ENCODE measurements around the gene OTOG. TPM values are rescaled to one million over a fixed set of nuclear protein-coding genes. Genes with fewer than 3 reads are reported as not detected.

The OTOG gene
- total and polyA plus RNA-seq, 3 experiments from 2014 or later: not detected

- Histone ChIP-seq H3K4me3 (ENCODE audit: low read length) (no peak overlapping the region), H3K36me3 (ENCODE audit: insufficient read depth, low read length) (no peaks in the 10 kb centered on the region), H3K27ac (ENCODE audit: low read depth, low read length) (no peak overlapping the region), H3K9me3 (ENCODE audit: low read length) (no peaks in the 10 kb centered on the region), H3K27me3 (ENCODE audit: insufficient read depth, low read length, poor library complexity, severe bottlenecking) (no peaks in the 10 kb centered on the region), H3K4me1 (ENCODE audit: insufficient read depth, low read length) (no peaks in the 10 kb centered on the region)
- peaks cover 3 to 13% of the 10 kb centered on the region in 2 donors for H3K27me3 Mint-ChIP-seq
- H3K4me3 Mint-ChIP-seq: no peak overlapping the region
- H3K4me1 Mint-ChIP-seq: no peaks in the 10 kb centered on the region
- H3K36me3 Mint-ChIP-seq: no peaks in the 10 kb centered on the region
- DNase-seq: no peak
- CTCF ChIA-PET: interaction anchor here (1.2 to 2.4 kb wide), 3 partner anchors 108 to 145 kb away, joined by 3 to 13 read pairs (median 8); no protein-coding TSS in a partner anchor
- peak overlapping the region in 1 of 8 donors; percentile 47 for H3K27ac Mint-ChIP-seq
- no peaks in the 10 kb centered on the region for H3K9me3 Mint-ChIP-seq
- POLR2A ChIA-PET: no interaction called here
Observed at GRCh38 chr11:17528906-17529843, 17.9 kb upstream of the OTOG start.

GRCh38 chr11:17529844-17530185 is 17.2 kb upstream of the OTOG start:
- CTCF ChIA-PET: interaction anchor here (2.4 kb wide), 1 partner anchor 131 kb away, joined by 8 read pairs; no protein-coding TSS in a partner anchor
- H3K27ac ChIP-seq (ENCODE audit: low read depth, low read length): no peak overlapping the region
- no peak overlapping the region for H3K27ac Mint-ChIP-seq

GRCh38 chr11:17531071-17531600 is 15.9 kb upstream of the OTOG start:
- Histone ChIP-seq H3K4me1 (ENCODE audit: insufficient read depth, low read length) (no peaks in the 10 kb centered on the region), H3K36me3 (ENCODE audit: insufficient read depth, low read length) (no peaks in the 10 kb centered on the region), H3K27ac (ENCODE audit: low read depth, low read length) (no peak overlapping the region), H3K9me3 (ENCODE audit: low read length) (no peaks in the 10 kb centered on the region), H3K27me3 (ENCODE audit: insufficient read depth, low read length, poor library complexity, severe bottlenecking) (no peaks in the 10 kb centered on the region), H3K4me3 (ENCODE audit: low read length) (no peak overlapping the region)
- H3K9me3 Mint-ChIP-seq: no peaks in the 10 kb centered on the region
- CTCF ChIA-PET: interaction anchor here (2.3 kb wide), 1 partner anchor 147 kb away, joined by 9 read pairs; no protein-coding TSS in a partner anchor
- no peaks in the 10 kb centered on the region for H3K4me1 Mint-ChIP-seq
- DNase-seq: no peak
- no peak overlapping the region for H3K27ac Mint-ChIP-seq
- H3K36me3 Mint-ChIP-seq: no peaks in the 10 kb centered on the region
- H3K4me3 Mint-ChIP-seq: no peak overlapping the region
- POLR2A ChIA-PET: no interaction called here
- peaks cover 3 to 13% of the 10 kb centered on the region in 2 donors for H3K27me3 Mint-ChIP-seq

More at GRCh38 chr11:17529844-17530185, 17.2 kb upstream of the OTOG start:
- Histone ChIP-seq H3K4me3 (ENCODE audit: low read length) (no peak overlapping the region), H3K4me1 (ENCODE audit: insufficient read depth, low read length) (no peaks in the 10 kb centered on the region), H3K9me3 (ENCODE audit: low read length) (no peaks in the 10 kb centered on the region), H3K27me3 (ENCODE audit: insufficient read depth, low read length, poor library complexity, severe bottlenecking) (no peaks in the 10 kb centered on the region), H3K36me3 (ENCODE audit: insufficient read depth, low read length) (no peaks in the 10 kb centered on the region)
- Mint-ChIP-seq H3K4me1 (no peaks in the 10 kb centered on the region), H3K4me3 (no peak overlapping the region), H3K9me3 (no peaks in the 10 kb centered on the region), H3K36me3 (no peaks in the 10 kb centered on the region), H3K27me3 (peaks cover 3 to 13% of the 10 kb centered on the region in 2 donors)
- DNase-seq: no peak
- POLR2A ChIA-PET: no interaction called here

- POLR2A ChIA-PET: no interaction called here
- no peak overlapping the region for H3K4me3 Mint-ChIP-seq
- CTCF ChIA-PET: interaction anchor here (2.3 kb wide), 1 partner anchor 148 kb away, joined by 9 read pairs; no protein-coding TSS in a partner anchor
Observed at GRCh38 chr11:17531636-17532113, 15.4 kb upstream of the OTOG start.

GRCh38 chr11:17532784-17533183 is 14.3 kb upstream of the OTOG start:
- no peak overlapping the region for H3K4me3 ChIP-seq (ENCODE audit: low read length)
- POLR2A ChIA-PET: no interaction called here
- H3K27ac ChIP-seq (ENCODE audit: low read depth, low read length): no peak overlapping the region
- H3K9me3 ChIP-seq (ENCODE audit: low read length): no peaks in the 10 kb centered on the region
- CTCF ChIA-PET: no interaction called here
- Mint-ChIP-seq H3K9me3 (no peaks in the 10 kb centered on the region), H3K4me1 (no peaks in the 10 kb centered on the region), H3K27me3 (peaks cover 3 to 13% of the 10 kb centered on the region in 2 donors), H3K27ac (no peak overlapping the region), H3K36me3 (no peaks in the 10 kb centered on the region), H3K4me3 (no peak overlapping the region)
- H3K4me1 ChIP-seq (ENCODE audit: insufficient read depth, low read length): no peaks in the 10 kb centered on the region
- no peak for DNase-seq
- no peaks in the 10 kb centered on the region for H3K36me3 ChIP-seq (ENCODE audit: insufficient read depth, low read length)
- H3K27me3 ChIP-seq (ENCODE audit: insufficient read depth, low read length, poor library complexity, severe bottlenecking): no peaks in the 10 kb centered on the region

More at GRCh38 chr11:17531636-17532113, 15.4 kb upstream of the OTOG start:
- H3K4me1 Mint-ChIP-seq: no peaks in the 10 kb centered on the region
- Histone ChIP-seq H3K4me3 (ENCODE audit: low read length) (no peak overlapping the region), H3K27ac (ENCODE audit: low read depth, low read length) (no peak overlapping the region), H3K27me3 (ENCODE audit: insufficient read depth, low read length, poor library complexity, severe bottlenecking) (no peaks in the 10 kb centered on the region), H3K4me1 (ENCODE audit: insufficient read depth, low read length) (no peaks in the 10 kb centered on the region), H3K9me3 (ENCODE audit: low read length) (no peaks in the 10 kb centered on the region), H3K36me3 (ENCODE audit: insufficient read depth, low read length) (no peaks in the 10 kb centered on the region)
- H3K27me3 Mint-ChIP-seq: peaks cover 3 to 13% of the 10 kb centered on the region in 2 donors
- H3K36me3 Mint-ChIP-seq: no peaks in the 10 kb centered on the region
- H3K9me3 Mint-ChIP-seq: no peaks in the 10 kb centered on the region
- DNase-seq: no peak
- no peak overlapping the region for H3K27ac Mint-ChIP-seq

- ChIA-PET POLR2A (no interaction called here), CTCF (no interaction called here)
- H3K4me3 ChIP-seq (ENCODE audit: low read length): no peak overlapping the region
- H3K4me1 Mint-ChIP-seq: no peaks in the 10 kb centered on the region
- peaks cover 3 to 13% of the 10 kb centered on the region in 2 donors for H3K27me3 Mint-ChIP-seq
- H3K27ac ChIP-seq (ENCODE audit: low read depth, low read length): no peak overlapping the region
- no peak for DNase-seq
- no peaks in the 10 kb centered on the region for H3K27me3 ChIP-seq (ENCODE audit: insufficient read depth, low read length, poor library complexity, severe bottlenecking)
- H3K4me3 Mint-ChIP-seq: no peak overlapping the region
- no peaks in the 10 kb centered on the region for H3K4me1 ChIP-seq (ENCODE audit: insufficient read depth, low read length)
- no peaks in the 10 kb centered on the region for H3K9me3 Mint-ChIP-seq
- H3K27ac Mint-ChIP-seq: no peak overlapping the region
- H3K9me3 ChIP-seq (ENCODE audit: low read length): no peaks in the 10 kb centered on the region
- no peaks in the 10 kb centered on the region for H3K36me3 ChIP-seq (ENCODE audit: insufficient read depth, low read length)
- no peaks in the 10 kb centered on the region for H3K36me3 Mint-ChIP-seq
Observed at GRCh38 chr11:17533341-17533740, 13.7 kb upstream of the OTOG start.

- ChIA-PET POLR2A (no interaction called here), CTCF (no interaction called here)
- no peaks in the 10 kb centered on the region for H3K4me1 ChIP-seq (ENCODE audit: insufficient read depth, low read length)
- H3K36me3 ChIP-seq (ENCODE audit: insufficient read depth, low read length): no peaks in the 10 kb centered on the region
- peaks cover 3 to 13% of the 10 kb centered on the region in 2 donors for H3K27me3 Mint-ChIP-seq
- H3K4me3 Mint-ChIP-seq: no peak overlapping the region
- H3K27me3 ChIP-seq (ENCODE audit: insufficient read depth, low read length, poor library complexity, severe bottlenecking): no peaks in the 10 kb centered on the region
- no peaks in the 10 kb centered on the region for H3K9me3 ChIP-seq (ENCODE audit: low read length)
- H3K9me3 Mint-ChIP-seq: no peaks in the 10 kb centered on the region
- H3K4me3 ChIP-seq (ENCODE audit: low read length): no peak overlapping the region
- DNase-seq: no peak
- no peaks in the 10 kb centered on the region for H3K4me1 Mint-ChIP-seq
- H3K27ac ChIP-seq (ENCODE audit: low read depth, low read length): no peak overlapping the region
- H3K27ac Mint-ChIP-seq: no peak overlapping the region
- H3K36me3 Mint-ChIP-seq: no peaks in the 10 kb centered on the region
Observed at GRCh38 chr11:17533778-17534415, 13.2 kb upstream of the OTOG start.

GRCh38 chr11:17535488-17535887 is 11.6 kb upstream of the OTOG start:
- H3K36me3 Mint-ChIP-seq: no peaks in the 10 kb centered on the region
- H3K4me1 Mint-ChIP-seq: no peaks in the 10 kb centered on the region
- H3K4me1 ChIP-seq (ENCODE audit: insufficient read depth, low read length): no peaks in the 10 kb centered on the region
- H3K27ac ChIP-seq (ENCODE audit: low read depth, low read length): no peak overlapping the region
- no peaks in the 10 kb centered on the region for H3K9me3 Mint-ChIP-seq
- H3K27ac Mint-ChIP-seq: no peak overlapping the region
- H3K36me3 ChIP-seq (ENCODE audit: insufficient read depth, low read length): no peaks in the 10 kb centered on the region
- H3K4me3 Mint-ChIP-seq: no peak overlapping the region
- no peak overlapping the region for H3K4me3 ChIP-seq (ENCODE audit: low read length)
- peaks cover 0 to 5% of the 10 kb centered on the region in 2 donors for H3K27me3 Mint-ChIP-seq
- no peaks in the 10 kb centered on the region for H3K9me3 ChIP-seq (ENCODE audit: low read length)
- no peaks in the 10 kb centered on the region for H3K27me3 ChIP-seq (ENCODE audit: insufficient read depth, low read length, poor library complexity, severe bottlenecking)
- ChIA-PET POLR2A (no interaction called here), CTCF (no interaction called here)
- DNase-seq: no peak

All from CD8-positive, alpha-beta memory T cell (primary cell).